ENCODE data around the gene UBE2G2. TPM values are rescaled to one million over a fixed set of nuclear protein-coding genes. Genes with fewer than 3 reads are reported as not detected.

Gene UBE2G2
- total and polyA plus RNA-seq, 2 of the 4 experiments (the other 2 are of a cell fraction) = 65.4 to 91.7 TPM

DNA sequence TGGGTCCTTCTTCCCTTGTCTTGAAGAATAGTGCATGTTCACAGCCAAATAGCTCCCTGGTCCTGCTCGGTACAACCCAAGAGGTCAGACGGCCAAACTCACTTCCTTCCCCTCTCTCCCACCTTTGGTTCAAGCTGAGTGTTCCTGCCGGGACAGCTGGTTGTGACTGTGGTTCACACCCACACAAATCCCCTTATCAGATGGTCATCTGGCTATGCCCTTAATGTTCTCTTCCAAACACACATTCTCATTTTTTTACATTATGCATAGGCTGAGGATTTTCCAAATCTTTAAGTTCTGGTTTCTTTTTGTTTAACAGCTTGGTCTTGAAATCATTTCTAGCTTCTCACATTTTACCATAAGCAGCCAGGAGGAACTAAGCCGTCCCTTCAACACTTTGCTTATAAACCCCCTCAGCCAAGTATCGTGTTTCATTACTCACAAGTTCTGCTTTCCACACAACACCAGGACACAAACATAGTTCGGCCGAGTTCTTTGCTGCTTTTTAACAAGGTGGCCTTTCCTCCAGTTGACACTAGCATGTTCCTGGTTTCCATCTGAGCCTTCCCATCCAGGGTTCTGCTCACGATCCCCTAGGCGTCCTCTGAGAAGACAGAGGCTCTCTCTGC is 70.6 kb downstream of the UBE2G2 start:
- Histone ChIP-seq H2BK120ac (ENCODE audit: low read depth, low read length) (no peak overlapping the region), H3K56ac (ENCODE audit: extremely low read depth, insufficient read depth, low read length) (no peak overlapping the region), H2BK15ac (ENCODE audit: low read depth, low read length) (no peak overlapping the region), H4K91ac (ENCODE audit: insufficient read depth, low read depth, low read length) (no peak overlapping the region), H4K8ac (ENCODE audit: low read depth in 2 of 2, low read length in 2 of 2) (no peak overlapping the region), H2AK5ac (ENCODE audit: low read depth, low read length) (no peak overlapping the region), H2BK20ac (ENCODE audit: low read depth, low read length) (no peak overlapping the region), H3K79me1 (ENCODE audit: low read depth in 1 of 2, low read length in 2 of 2) (no peaks in the 10 kb centered on the region), H3K23ac (ENCODE audit: low read depth, low read length) (no peak overlapping the region), H3K9me1 (ENCODE audit: insufficient read depth, low read length) (no peaks in the 10 kb centered on the region), H3K9me3 (ENCODE audit: control insufficient read depth, insufficient read depth, low read length) (peaks cover 4% of the 10 kb centered on the region), H4K5ac (ENCODE audit: low read depth, low read length) (no peak overlapping the region), H4K20me1 (ENCODE audit: insufficient read depth, low read length) (no peaks in the 10 kb centered on the region), H3K36me3 (ENCODE audit: control insufficient read depth, insufficient read depth, low read length) (no peaks in the 10 kb centered on the region), H3K4me3 (ENCODE audit: insufficient read depth, low read depth, low read length) (no peak overlapping the region), H3K27ac (ENCODE audit: insufficient read depth, low read length) (no peak overlapping the region), H3K18ac (ENCODE audit: low read depth, low read length) (no peak overlapping the region), H3K9ac (ENCODE audit: low read depth, low read length) (no peak overlapping the region), H3K4ac (ENCODE audit: low read depth, low read length) (no peak overlapping the region), H3K4me2 (ENCODE audit: low read depth, low read length) (no peak overlapping the region), H2BK5ac (ENCODE audit: low read depth, low read length, poor library complexity, severe bottlenecking) (no peak overlapping the region), H3K4me1 (ENCODE audit: control insufficient read depth, insufficient read depth, low read length) (no peaks in the 10 kb centered on the region), H3K14ac (replicated peaks; ENCODE audit: low read depth, low read length) (no peak overlapping the region), H2AFZ (replicated peaks; ENCODE audit: low read length, poor library complexity) (no peak overlapping the region), H2AK9ac (replicated peaks; ENCODE audit: low read depth, low read length, poor library complexity) (no peak overlapping the region), H3K27me3 (ENCODE audit: control insufficient read depth, insufficient read depth, low read length) (peaks cover 20% of the 10 kb centered on the region)
- BruUV-seq (replicated peaks) = no TSS peak
- WGBS, 2 experiments (ENCODE audit: extremely low coverage in 2 of 2, insufficient read length in 1 of 2) = 44% methylated on average over 9 of the region's 9 CpGs; no CpG with 5 or more reads in 1 of the 2 experiments
- no peak for TF ChIP-seq MXI1 (IDR thresholded peaks at IDR 0.05; ENCODE audit: borderline replicate concordance, low read depth, low read length)
- TF ChIP-seq SMC3 (IDR thresholded peaks at IDR 0.05; ENCODE audit: low read depth, low read length) = no peak
- no peak for TF ChIP-seq RFX5 (IDR thresholded peaks at IDR 0.05; ENCODE audit: low read depth, low read length)
- POLR2A ChIA-PET (ENCODE audit: unreplicated experiment) = no interaction called here
- no peak for ATAC-seq (ENCODE audit: low read depth)
- intact Hi-C loops (cut with micrococcal nuclease) (no loop called here), dilution Hi-C loops (cut with HindIII; ENCODE audit: low sequenced_read_pairs, unreplicated experiment) (no loop called here), in situ Hi-C loops (cut with MboI; ENCODE audit: low sequenced_read_pairs) (no loop called here)
- CTCF ChIA-PET = no interaction called here
- no peak for DNase-seq
